Keratinocyte (primary cell): ENCODE measurements around the gene RPTN. TPM values are rescaled to one million over a fixed set of nuclear protein-coding genes. Genes with fewer than 3 reads are reported as not detected.

ENCODE experiments used
- DNase-seq: peaks from one replicate; pipeline ENCODE4 v3.0.0-alpha.2; 2011; ENCODE audit warnings: low read depth, missing footprints, low spot score
- FAIRE-seq: peaks from 2 replicates; lab custom pipeline; 2011; peaks lifted over from hg19 to GRCh38; lab: Jason Lieb, UNC
- H2AFZ ChIP-seq: 2 replicates; pipeline ENCODE4 v1.6.0; 2012; ENCODE audit warnings: low read length, control low read depth, inconsistent platforms; ENCODE audit not compliant: control insufficient read depth
- H3K27ac ChIP-seq: 2 replicates; pipeline ENCODE4 v1.5.1; 2011; ENCODE audit warnings: low read length; ENCODE audit not compliant: control insufficient read depth, insufficient read depth
- H3K27me3 ChIP-seq: 3 replicates; pipeline ENCODE4 v1.6.0; 2011; ENCODE audit warnings: low read length; ENCODE audit not compliant: control insufficient read depth, insufficient read depth; ENCODE audit errors: extremely low read depth
- H3K36me3 ChIP-seq, 2 experiments: 2 replicates in 1 of 2; 3 replicates in 1 of 2; pipeline ENCODE4 v1.5.1; 2011; ENCODE audit warnings: low read length in 2 of 2, mild to moderate bottlenecking in 1 of 2; ENCODE audit not compliant: control insufficient read depth in 2 of 2, insufficient read depth in 2 of 2; ENCODE audit errors: extremely low read depth in 1 of 2
- H3K4me1 ChIP-seq: 3 replicates; pipeline ENCODE4 v1.5.1; 2011; ENCODE audit warnings: low read length; ENCODE audit not compliant: control insufficient read depth, insufficient read depth; ENCODE audit errors: extremely low read depth
- H3K4me2 ChIP-seq: 3 replicates; pipeline ENCODE4 v1.6.0; 2011; ENCODE audit warnings: low read depth, low read length; ENCODE audit not compliant: control insufficient read depth, insufficient read depth; ENCODE audit errors: extremely low read depth
- H3K4me3 ChIP-seq, 3 experiments: fragments of 200-600 bp in 1 of 3; sonication (generic) in 1 of 3; 2 replicates in 2 of 3; 3 replicates in 1 of 3; pipeline ENCODE4 v1.5.1; 2011 to 2016; ENCODE audit warnings: low read length in 3 of 3, mild to moderate bottlenecking in 3 of 3, control low read depth in 2 of 3, inconsistent platforms in 1 of 3, low read depth in 1 of 3, mixed read lengths in 1 of 3, mixed run types in 1 of 3, moderate library complexity in 1 of 3; ENCODE audit not compliant: control insufficient read depth in 2 of 3, insufficient read depth in 2 of 3; ENCODE audit errors: extremely low read depth in 1 of 3
- H3K79me2 ChIP-seq: 2 replicates; pipeline ENCODE4 v1.6.0; 2012; ENCODE audit warnings: low read length; ENCODE audit not compliant: control insufficient read depth, insufficient read depth
- H3K9ac ChIP-seq: 3 replicates; pipeline ENCODE4 v1.6.0; 2011; ENCODE audit warnings: low read length; ENCODE audit not compliant: control insufficient read depth, insufficient read depth; ENCODE audit errors: extremely low read depth
- H3K9me1 ChIP-seq: 3 replicates; pipeline ENCODE4 v1.6.0; 2011; ENCODE audit warnings: low read length; ENCODE audit not compliant: control insufficient read depth, insufficient read depth; ENCODE audit errors: extremely low read depth
- H3K9me3 ChIP-seq: 2 replicates; pipeline ENCODE4 v1.5.1; 2012; ENCODE audit warnings: low read depth, low read length; ENCODE audit not compliant: control insufficient read depth
- H4K20me1 ChIP-seq: 3 replicates; pipeline ENCODE4 v1.6.0; 2011; ENCODE audit warnings: low read length; ENCODE audit not compliant: control insufficient read depth, insufficient read depth; ENCODE audit errors: extremely low read depth
- EZH2 ChIP-seq: IDR thresholded peaks from one replicate; pipeline ENCODE4 v1.6.1; 2012; ENCODE audit warnings: inconsistent platforms, mild to moderate bottlenecking, low read length, moderate library complexity
- dilution Hi-C: fragments of 300-500 bp; cut with MboI; formaldehyde crosslinking; loops from one replicate; pipeline ENCODE4 v1.7.0; 2020; ENCODE audit warnings: low sequenced_read_pairs; ENCODE audit not compliant: extremely low pct_ligation_motif_present
- polyA plus RNA-seq, 5 experiments: library from polyadenylated mRNA; depleted of rRNA in 3 of 5; stranded (reverse) in 3 of 5; stranded (forward) in 1 of 5; unstranded in 1 of 5; fragments of >200 nt; gene quantifications; 1 replicate in 1 of 5; 2 replicates in 3 of 5; 3 replicates in 1 of 5; pipeline versions ENCODE4 v1.2.1 to v1.2.3, GENCODE V29; 2011 to 2012; ENCODE audit warnings: missing spikeins in 2 of 5, low read depth in 1 of 5, low replicate concordance in 1 of 5
- TF ChIP-seq, protein P1 (sequence below), 3 experiments: IDR thresholded peaks in 1 of 3; conservative IDR thresholded peaks in 1 of 3; optimal IDR thresholded peaks in 1 of 3; 2 replicates in 2 of 3; 3 replicates in 1 of 3; pipeline versions ENCODE3 to v1.5.1; 2011; ENCODE audit warnings: low read length in 3 of 3, mild to moderate bottlenecking in 3 of 3, moderate library complexity in 2 of 3, control low read depth in 1 of 3, inconsistent platforms in 1 of 3; ENCODE audit not compliant: insufficient read depth in 2 of 3; ENCODE audit errors: extremely low read depth in 1 of 3

Gene RPTN
- polyA plus RNA-seq, 1 donor (not counting 4 experiments of a cell fraction or from before 2014, with no cell fraction given): 0.64 TPM

DNA sequence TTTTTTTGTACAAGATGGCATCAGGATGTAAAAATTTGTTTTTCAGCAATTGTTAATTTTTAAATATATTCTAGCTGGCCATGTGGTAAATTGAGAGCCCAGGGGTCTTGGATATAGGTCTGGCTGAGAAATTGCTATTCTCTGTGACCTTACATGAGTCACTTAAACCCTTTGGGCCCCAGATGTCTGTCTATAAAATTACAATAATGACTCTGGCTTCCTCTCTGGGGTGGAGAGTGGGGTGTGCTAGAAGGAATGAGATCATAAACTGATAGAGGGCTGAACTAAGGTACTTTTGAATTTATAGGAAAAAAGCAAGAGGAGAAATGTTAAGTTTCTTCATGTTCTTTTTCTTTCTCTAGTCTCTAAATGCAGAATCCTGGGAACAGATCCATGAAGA lies 31.4 kb downstream of the RPTN start:
- no peak overlapping the region for H3K9ac ChIP-seq
- FAIRE-seq (no peak), DNase-seq (no peak)
- no peaks in the 10 kb centered on the region for H3K36me3 ChIP-seq
- H4K20me1 ChIP-seq: no peaks in the 10 kb centered on the region
- no peak overlapping the region for H2AFZ ChIP-seq
- dilution Hi-C loops: no loop called here
- H3K27ac ChIP-seq: no peak overlapping the region
- H3K4me3 ChIP-seq: no peak overlapping the region
- no peaks in the 10 kb centered on the region for H3K79me2 ChIP-seq
- H3K9me3 ChIP-seq: no peaks in the 10 kb centered on the region
- H3K9me1 ChIP-seq: no peaks in the 10 kb centered on the region
- TF ChIP-seq, protein P1, sequence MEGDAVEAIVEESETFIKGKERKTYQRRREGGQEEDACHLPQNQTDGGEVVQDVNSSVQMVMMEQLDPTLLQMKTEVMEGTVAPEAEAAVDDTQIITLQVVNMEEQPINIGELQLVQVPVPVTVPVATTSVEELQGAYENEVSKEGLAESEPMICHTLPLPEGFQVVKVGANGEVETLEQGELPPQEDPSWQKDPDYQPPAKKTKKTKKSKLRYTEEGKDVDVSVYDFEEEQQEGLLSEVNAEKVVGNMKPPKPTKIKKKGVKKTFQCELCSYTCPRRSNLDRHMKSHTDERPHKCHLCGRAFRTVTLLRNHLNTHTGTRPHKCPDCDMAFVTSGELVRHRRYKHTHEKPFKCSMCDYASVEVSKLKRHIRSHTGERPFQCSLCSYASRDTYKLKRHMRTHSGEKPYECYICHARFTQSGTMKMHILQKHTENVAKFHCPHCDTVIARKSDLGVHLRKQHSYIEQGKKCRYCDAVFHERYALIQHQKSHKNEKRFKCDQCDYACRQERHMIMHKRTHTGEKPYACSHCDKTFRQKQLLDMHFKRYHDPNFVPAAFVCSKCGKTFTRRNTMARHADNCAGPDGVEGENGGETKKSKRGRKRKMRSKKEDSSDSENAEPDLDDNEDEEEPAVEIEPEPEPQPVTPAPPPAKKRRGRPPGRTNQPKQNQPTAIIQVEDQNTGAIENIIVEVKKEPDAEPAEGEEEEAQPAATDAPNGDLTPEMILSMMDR (optimal IDR thresholded peaks at IDR 0.05 in 1 of 3, IDR thresholded peaks at IDR 0.05 in 1 of 3, conservative IDR thresholded peaks at IDR 0.05 in 1 of 3; ENCODE audit: extremely low read depth in 1 of 3, insufficient read depth in 2 of 3, low read length in 3 of 3): no peak
- no peak for TF ChIP-seq EZH2
- no peaks in the 10 kb centered on the region for H3K4me1 ChIP-seq
- H3K4me2 ChIP-seq: no peak overlapping the region
- peaks cover 6% of the 10 kb centered on the region for H3K27me3 ChIP-seq

GRCh38 chr1:152125834-152126443 lies 33.1 kb downstream of the RPTN start:
- TF ChIP-seq, protein P1 (optimal IDR thresholded peaks at IDR 0.05 in 1 of 3, IDR thresholded peaks at IDR 0.05 in 1 of 3, conservative IDR thresholded peaks at IDR 0.05 in 1 of 3; ENCODE audit: extremely low read depth in 1 of 3, insufficient read depth in 2 of 3, low read length in 3 of 3): no peak
- no peak for TF ChIP-seq EZH2
- Histone ChIP-seq H3K4me3 (no peak overlapping the region), H3K9me3 (no peaks in the 10 kb centered on the region), H3K4me1 (no peaks in the 10 kb centered on the region), H3K27ac (no peak overlapping the region), H3K27me3 (peaks cover 6% of the 10 kb centered on the region), H3K9me1 (no peaks in the 10 kb centered on the region), H4K20me1 (no peaks in the 10 kb centered on the region), H3K79me2 (no peaks in the 10 kb centered on the region), H2AFZ (no peak overlapping the region), H3K36me3 (no peaks in the 10 kb centered on the region), H3K4me2 (no peak overlapping the region), H3K9ac (no peak overlapping the region)
- dilution Hi-C loops: no loop called here
- no peak for DNase-seq
- FAIRE-seq: no peak
